Measurements from ENCODE around the gene USP25.

GRCh38 chr21:15743593-15743992 lies 13.8 kb downstream of the USP25 start:
- TF ChIP-seq CTCF (IDR thresholded peaks at IDR 0.05): no peak
- TF ChIP-seq POLR2A (IDR thresholded peaks at IDR 0.05): no peak
